SK-N-MC (cell line): Measurements from ENCODE around the gene STK38L.
"Not testable (repeated sequence)": the region's sequence is repeated elsewhere in the genome, so short reads cannot be mapped to it uniquely, and the experiment has no call there.

ENCODE experiments used
- DNase-seq: peaks from one replicate; pipeline ENCODE4 v3.0.0-alpha.2; 2011; ENCODE audit warnings: low read depth, low spot score
- H3K27ac ChIP-seq: fragments of 200-600 bp; sonication (generic); 2 replicates; pipeline ENCODE4 v1.5.1; 2016; ENCODE audit warnings: mixed run types
- H3K36me3 ChIP-seq: fragments of 200-600 bp; sonication (generic); 2 replicates; pipeline ENCODE4 v1.6.1; 2017; ENCODE audit warnings: antibody characterized with exemption, low read length, mixed read lengths; ENCODE audit not compliant: insufficient read depth
- H3K4me3 ChIP-seq: fragments of 200-600 bp; sonication (generic); 2 replicates; pipeline ENCODE4 v1.5.1; 2016
- H3K9ac ChIP-seq: fragments of 200-600 bp; sonication (generic); 2 replicates; pipeline ENCODE4 v1.8.0; 2017; ENCODE audit warnings: mixed run types, mixed read lengths; ENCODE audit not compliant: insufficient read length
- H3K9me3 ChIP-seq: fragments of 200-600 bp; sonication (generic); 2 replicates; pipeline ENCODE4 v1.6.1; 2017; ENCODE audit warnings: low read depth, mild to moderate bottlenecking, antibody characterized with exemption, low read length, moderate library complexity, mixed read lengths
- EZH2 ChIP-seq: fragments of 200-600 bp; sonication (generic); IDR thresholded peaks from one replicate; pipeline ENCODE4 v1.6.1; 2017; ENCODE audit warnings: antibody characterized with exemption
- FOXP2 ChIP-seq: optimal IDR thresholded peaks from 2 replicates; pipeline ENCODE3; 2011; ENCODE audit warnings: mild to moderate bottlenecking, moderate library complexity; ENCODE audit not compliant: insufficient read depth; ENCODE audit errors: extremely low read length, control extremely low read depth
- POLR2AphosphoS5 ChIP-seq: IDR thresholded peaks from 2 replicates; pipeline ENCODE4 v1.6.1; 2012; ENCODE audit warnings: mild to moderate bottlenecking, low read depth, low read length, borderline replicate concordance

STK38L gene

GRCh38 chr12:27220988-27221345, 23.1 kb upstream of the STK38L start:
- no peaks in the 10 kb centered on the region for H3K9me3 ChIP-seq
- H3K36me3 ChIP-seq = no peaks in the 10 kb centered on the region
- H3K9ac ChIP-seq = no peak overlapping the region
- H3K27ac ChIP-seq = no peak overlapping the region
- no peak for DNase-seq
- no peak overlapping the region for H3K4me3 ChIP-seq
- no peak for TF ChIP-seq EZH2
- TF ChIP-seq POLR2AphosphoS5 = no peak
- TF ChIP-seq FOXP2 = no peak

DNA sequence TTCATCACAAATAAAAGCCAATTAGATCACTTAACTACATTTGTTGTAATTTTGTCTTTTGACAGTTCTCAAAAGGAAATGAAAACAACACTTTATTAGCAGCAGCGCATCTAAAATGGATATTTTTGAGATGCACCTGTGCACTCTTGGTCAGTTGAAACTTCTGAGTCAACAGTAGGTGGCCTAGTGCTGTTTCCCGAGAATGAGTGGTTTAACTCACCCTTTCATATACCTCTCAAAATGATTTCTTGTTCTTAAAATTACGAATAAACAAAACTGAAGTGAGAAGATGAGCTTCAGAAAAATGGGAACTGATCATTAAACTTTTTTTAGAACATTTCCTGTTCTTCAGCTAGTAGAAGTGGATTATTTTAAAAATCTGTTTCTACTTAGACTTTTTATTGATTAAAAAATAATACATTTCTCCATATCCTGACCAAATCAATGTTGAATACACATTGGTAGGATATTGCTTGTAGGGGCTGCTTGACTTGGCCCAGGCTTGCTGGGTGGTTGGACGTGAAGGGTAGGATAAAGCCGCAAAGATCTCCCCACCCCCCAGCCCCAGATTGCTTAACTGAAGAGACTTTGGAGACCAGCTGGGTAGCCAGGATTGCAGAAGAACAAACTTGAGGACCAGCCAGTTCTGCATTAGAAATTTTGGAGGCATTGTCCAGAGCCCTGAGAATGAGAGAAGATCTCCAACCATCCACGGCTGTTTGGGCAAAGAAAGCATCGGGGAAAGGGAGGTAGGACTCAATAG, 22.3 kb upstream of the STK38L start:
- no peak for DNase-seq

GRCh38 chr12:27226407-27226929, 17.6 kb upstream of the STK38L start:
- no peak for TF ChIP-seq FOXP2
- no peak for TF ChIP-seq POLR2AphosphoS5
- no peak for TF ChIP-seq EZH2
- Histone ChIP-seq H3K4me3 (no peak overlapping the region), H3K27ac (no peak overlapping the region), H3K9me3 (no peaks in the 10 kb centered on the region), H3K36me3 (no peaks in the 10 kb centered on the region), H3K9ac (no peak overlapping the region)
- no peak for DNase-seq

More for the DNA sequence above, 22.3 kb upstream of the STK38L start:
- no peak for TF ChIP-seq FOXP2
- TF ChIP-seq EZH2 = no peak
- TF ChIP-seq POLR2AphosphoS5 = no peak
- H3K9me3 ChIP-seq = no peaks in the 10 kb centered on the region
- H3K36me3 ChIP-seq = no peaks in the 10 kb centered on the region
- no peak overlapping the region for H3K9ac ChIP-seq
- no peak overlapping the region for H3K4me3 ChIP-seq
- H3K27ac ChIP-seq = no peak overlapping the region

DNA sequence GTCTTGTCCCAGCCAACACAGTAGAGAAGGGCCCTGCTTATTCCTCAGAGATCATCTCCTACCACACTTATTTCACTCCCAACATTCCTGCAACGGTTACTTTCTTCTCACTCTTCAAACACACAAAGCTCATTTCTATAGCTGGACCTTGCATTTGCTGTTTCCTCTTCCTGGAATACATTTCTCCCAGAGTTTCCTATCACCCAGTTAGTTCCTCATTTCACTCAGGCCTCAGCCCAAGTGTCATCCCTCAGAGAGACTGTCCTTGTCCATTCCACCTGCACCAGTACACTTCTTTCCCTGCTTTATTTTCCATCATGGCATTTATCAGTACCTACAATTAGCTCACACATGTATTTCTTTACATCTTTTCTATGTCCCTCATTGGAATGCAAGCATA, 14.7 kb upstream of the STK38L start:
- no peak overlapping the region for H3K9ac ChIP-seq
- no peak overlapping the region for H3K27ac ChIP-seq
- no peak overlapping the region for H3K4me3 ChIP-seq
- no peak for DNase-seq
- no peaks in the 10 kb centered on the region for H3K9me3 ChIP-seq
- H3K36me3 ChIP-seq = no peaks in the 10 kb centered on the region
- TF ChIP-seq EZH2 (no peak), FOXP2 (no peak), POLR2AphosphoS5 (no peak)

GRCh38 chr12:27231374-27231773, 12.7 kb upstream of the STK38L start:
- not testable (repeated sequence) for H3K4me3 ChIP-seq, H3K36me3 ChIP-seq, H3K27ac ChIP-seq, DNase-seq, H3K9ac ChIP-seq, H3K9me3 ChIP-seq

DNA sequence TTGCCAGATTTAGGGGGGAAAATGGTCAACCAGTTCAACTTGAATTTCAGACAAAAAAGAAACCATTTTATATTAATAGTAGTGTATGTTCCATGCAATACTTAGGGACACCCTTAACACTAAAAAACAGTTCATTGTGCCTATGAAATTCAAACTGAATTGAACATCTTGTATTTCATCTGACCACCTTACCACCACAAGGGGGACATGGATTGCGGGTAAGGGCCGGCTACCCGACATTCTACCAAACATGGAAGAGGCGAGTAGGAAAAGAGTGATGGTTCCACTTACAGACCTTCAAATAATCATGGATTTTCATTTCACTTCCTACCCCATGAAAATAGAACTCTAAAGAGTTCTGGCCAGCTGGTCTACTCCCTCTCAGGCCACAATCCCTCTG, 10.3 kb upstream of the STK38L start:
- no peak overlapping the region for H3K9ac ChIP-seq

DNA sequence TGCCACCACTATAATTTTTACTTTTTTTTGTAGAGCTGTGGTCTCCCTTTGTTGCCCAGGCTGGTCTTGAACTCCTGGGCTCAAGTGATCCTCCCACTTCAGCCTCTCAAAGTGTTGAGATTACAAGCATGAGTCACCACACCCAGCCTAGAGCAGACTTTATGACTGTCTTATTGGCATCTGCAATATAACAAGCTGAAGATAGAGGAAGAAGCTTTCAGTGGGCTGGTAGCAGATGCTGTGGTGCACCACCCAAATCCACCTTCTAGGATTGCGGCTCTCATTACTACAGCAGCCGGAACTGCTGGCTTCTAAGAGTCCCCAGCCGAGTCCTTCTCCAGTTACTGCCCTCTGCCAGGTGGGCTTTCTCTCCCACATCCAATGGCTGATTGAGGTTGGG, 7.6 kb upstream of the STK38L start:
- Histone ChIP-seq H3K9ac (no peak overlapping the region), H3K27ac (no peak overlapping the region), H3K9me3 (no peaks in the 10 kb centered on the region), H3K4me3 (no peak overlapping the region), H3K36me3 (no peaks in the 10 kb centered on the region)
- no peak for DNase-seq
- no peak for TF ChIP-seq POLR2AphosphoS5
- no peak for TF ChIP-seq FOXP2
- no peak for TF ChIP-seq EZH2

More for the DNA sequence above, 10.3 kb upstream of the STK38L start:
- Histone ChIP-seq H3K4me3 (no peak overlapping the region), H3K27ac (no peak overlapping the region), H3K9me3 (no peaks in the 10 kb centered on the region), H3K36me3 (no peaks in the 10 kb centered on the region)
- no peak for DNase-seq
- TF ChIP-seq EZH2 (no peak), FOXP2 (no peak), POLR2AphosphoS5 (no peak)

- TF ChIP-seq FOXP2 = no peak
- no peak for TF ChIP-seq EZH2
- no peak for TF ChIP-seq POLR2AphosphoS5
- Histone ChIP-seq H3K36me3 (no peaks in the 10 kb centered on the region), H3K9ac (no peak overlapping the region), H3K4me3 (no peak overlapping the region), H3K9me3 (no peaks in the 10 kb centered on the region; the same call in 1 of the 2 replicates), H3K27ac (no peak overlapping the region)
- DNase-seq = no peak
These were observed 6.0 kb upstream of the STK38L start for GRCh38 chr12:27237790-27238771.
